Measurements from ENCODE around the gene FTO.

Gene FTO

GRCh38 chr16:54027995-54028394 lies 324.0 kb downstream of the FTO start:
- DNase-seq = no peak

- no peak for DNase-seq
Observed at GRCh38 chr16:54030451-54030850, 326.5 kb downstream of the FTO start.

- DNase-seq = no peak
Observed at GRCh38 chr16:54031107-54031760, 327.3 kb downstream of the FTO start.

GRCh38 chr16:54033747-54034146 lies 329.8 kb downstream of the FTO start:
- DNase-seq = no peak

GRCh38 chr16:54034684-54035083 lies 330.7 kb downstream of the FTO start:
- DNase-seq = no peak

GRCh38 chr16:54040480-54040879 lies 336.5 kb downstream of the FTO start:
- no peak for DNase-seq

GRCh38 chr16:54040975-54041374 lies 337.0 kb downstream of the FTO start:
- DNase-seq = no peak

- DNase-seq = peak; percentile 28
Observed at GRCh38 chr16:54048586-54049495, 344.9 kb downstream of the FTO start.

- DNase-seq = no peak
Observed at GRCh38 chr16:54049591-54050458, 345.9 kb downstream of the FTO start.

- no peak for DNase-seq
Observed at GRCh38 chr16:54050459-54051210, 346.7 kb downstream of the FTO start.

GRCh38 chr16:54051821-54052220 lies 347.9 kb downstream of the FTO start:
- no peak for DNase-seq

- DNase-seq = no peak
Observed at GRCh38 chr16:54052271-54052670, 348.3 kb downstream of the FTO start.

GRCh38 chr16:54053891-54054820 lies 350.2 kb downstream of the FTO start:
- DNase-seq = no peak

- DNase-seq = no peak
Observed at GRCh38 chr16:54055191-54055590, 351.2 kb downstream of the FTO start.

- no peak for DNase-seq
Observed at GRCh38 chr16:54055864-54056263, 351.9 kb downstream of the FTO start.

- no peak for DNase-seq
Observed at GRCh38 chr16:54056921-54057320, 353.0 kb downstream of the FTO start.

- DNase-seq = no peak
Observed at GRCh38 chr16:54059319-54059718, 355.4 kb downstream of the FTO start.

- DNase-seq = no peak
Observed at GRCh38 chr16:54060599-54061421, 356.9 kb downstream of the FTO start.

GRCh38 chr16:54061454-54061853 lies 357.5 kb downstream of the FTO start:
- DNase-seq = no peak
